Tibial nerve (tissue), 4 donors: Measurements from ENCODE around the gene TSHZ1. TPM values are rescaled to one million over a fixed set of nuclear protein-coding genes. Genes with fewer than 3 reads are reported as not detected.

Experiments used
- DNase-seq, 2 donors: peaks; one replicate each; pipeline ENCODE4 v3.0.0-alpha.2; 2019; ENCODE audit warnings: low spot score in 2 of 2
- H3K27ac ChIP-seq, 4 donors: fragments of 200-600 bp; sonication (generic) in 3 of 4; one replicate each; pipeline ENCODE4 v1.5.1; 2017 to 2019; ENCODE audit warnings: mild to moderate bottlenecking in 1 of 4
- H3K27me3 ChIP-seq, 2 donors: fragments of 200-600 bp; sonication (generic) in 1 of 2; one replicate each; pipeline versions ENCODE4 v1.5.1 to v1.6.0; 2017 to 2019
- H3K36me3 ChIP-seq, 3 donors: fragments of 200-600 bp; sonication (generic); one replicate each; pipeline ENCODE4 v1.5.1; 2018 to 2019
- H3K4me1 ChIP-seq, 4 donors: fragments of 200-600 bp; sonication (generic) in 3 of 4; one replicate each; pipeline ENCODE4 v1.5.1; 2017 to 2019
- H3K4me3 ChIP-seq, 4 donors: fragments of 200-600 bp; sonication (generic) in 3 of 4; one replicate each; pipeline ENCODE4 v1.5.1; 2017 to 2019; ENCODE audit warnings: mild to moderate bottlenecking in 1 of 4, moderate library complexity in 1 of 4
- H3K9me3 ChIP-seq, 4 donors: fragments of 200-600 bp; sonication (generic) in 3 of 4; one replicate each; pipeline ENCODE4 v1.5.1; 2017 to 2019
- CTCF ChIP-seq, 5 experiments: fragments of 200-600 bp in 3 of 5; fragments of 450-650 bp in 2 of 5; sonication (generic) in 3 of 5; IDR thresholded peaks; one replicate each; pipeline ENCODE4 v1.5.1; 2016 to 2019; ENCODE audit warnings: antibody characterized with exemption in 5 of 5, mild to moderate bottlenecking in 3 of 5, moderate library complexity in 2 of 5
- EP300 ChIP-seq, 2 donors: sonication (generic); formaldehyde crosslinking; IDR thresholded peaks; one replicate each; pipeline ENCODE4 v1.6.1; 2017; ENCODE audit warnings: antibody characterized with exemption in 2 of 2, mild to moderate bottlenecking in 1 of 2
- POLR2A ChIP-seq, 2 donors: fragments of 450-650 bp; IDR thresholded peaks; one replicate each; pipeline ENCODE4 v1.6.1; 2017; ENCODE audit warnings: antibody characterized with exemption in 2 of 2, mild to moderate bottlenecking in 2 of 2, moderate library complexity in 2 of 2
- WGBS, 2 donors: methylation state at CpG; one replicate each; pipeline ENCODE4 v1.1.5; 2018; 5-methylcytosine and 5-hydroxymethylcytosine counted together
- total RNA-seq, 4 donors: library from RNA; depleted of rRNA; stranded (reverse); fragments of >200 nt; gene quantifications; one replicate each; pipeline ENCODE4 v1.1.0, GENCODE V29; 2016

TSHZ1 gene
- total RNA-seq, 4 donors from 2014 or later: 15.6 to 23.7 (median 18.3) TPM

- no peak for DNase-seq
- TF ChIP-seq POLR2A (IDR thresholded peaks at IDR 0.05) (no peak), CTCF (IDR thresholded peaks at IDR 0.05) (no peak), EP300 (IDR thresholded peaks at IDR 0.05) (no peak)
- peaks cover 0 to 2% (median 0%) of the 10 kb centered on the region in 4 donors for H3K9me3 ChIP-seq
- H3K4me1 ChIP-seq: no peaks in the 10 kb centered on the region
- no peaks in the 10 kb centered on the region for H3K27me3 ChIP-seq
- WGBS, 2 donors: 90 to 91% methylated on average over 1 of the region's 1 CpG
- H3K4me3 ChIP-seq: no peak overlapping the region
- no peaks in the 10 kb centered on the region for H3K36me3 ChIP-seq
- H3K27ac ChIP-seq: no peak overlapping the region
Observed at GRCh38 chr18:75314606-75315005, 104.0 kb downstream of the TSHZ1 start.

- no peaks in the 10 kb centered on the region for H3K4me1 ChIP-seq
- H3K36me3 ChIP-seq: no peaks in the 10 kb centered on the region
- H3K9me3 ChIP-seq: no peaks in the 10 kb centered on the region
- H3K27ac ChIP-seq: no peak overlapping the region
- DNase-seq: no peak
- WGBS, 2 donors: 76 to 77% methylated on average over 10 of the region's 10 CpGs
- H3K4me3 ChIP-seq: no peak overlapping the region
- no peaks in the 10 kb centered on the region for H3K27me3 ChIP-seq
- TF ChIP-seq CTCF (IDR thresholded peaks at IDR 0.05) (no peak), EP300 (IDR thresholded peaks at IDR 0.05) (no peak), POLR2A (IDR thresholded peaks at IDR 0.05) (no peak)
Observed at GRCh38 chr18:75316223-75316622, 105.6 kb downstream of the TSHZ1 start.

GRCh38 chr18:75316826-75317225 is 106.2 kb downstream of the TSHZ1 start:
- 90 to 95% methylated on average over 8 of the region's 8 CpGs for WGBS, 2 donors
- H3K36me3 ChIP-seq: no peaks in the 10 kb centered on the region
- no peaks in the 10 kb centered on the region for H3K4me1 ChIP-seq
- H3K27ac ChIP-seq: no peak overlapping the region
- no peak for DNase-seq
- H3K27me3 ChIP-seq: no peaks in the 10 kb centered on the region
- TF ChIP-seq EP300 (IDR thresholded peaks at IDR 0.05) (no peak), CTCF (IDR thresholded peaks at IDR 0.05) (no peak), POLR2A (IDR thresholded peaks at IDR 0.05) (no peak)
- no peak overlapping the region for H3K4me3 ChIP-seq
- H3K9me3 ChIP-seq: no peaks in the 10 kb centered on the region

- Histone ChIP-seq H3K27ac (no peak overlapping the region), H3K9me3 (no peaks in the 10 kb centered on the region), H3K4me1 (no peaks in the 10 kb centered on the region), H3K4me3 (no peak overlapping the region), H3K36me3 (no peaks in the 10 kb centered on the region), H3K27me3 (no peaks in the 10 kb centered on the region)
- WGBS, 2 donors: 92 to 95% methylated on average over 17 of the region's 17 CpGs
- DNase-seq: no peak
- TF ChIP-seq POLR2A (IDR thresholded peaks at IDR 0.05): no peak
- no peak for TF ChIP-seq CTCF (IDR thresholded peaks at IDR 0.05)
- no peak for TF ChIP-seq EP300 (IDR thresholded peaks at IDR 0.05)
Observed at GRCh38 chr18:75317300-75317699, 106.7 kb downstream of the TSHZ1 start.

GRCh38 chr18:75317703-75318102 is 107.1 kb downstream of the TSHZ1 start:
- TF ChIP-seq CTCF (IDR thresholded peaks at IDR 0.05) (no peak), POLR2A (IDR thresholded peaks at IDR 0.05) (no peak), EP300 (IDR thresholded peaks at IDR 0.05) (no peak)
- WGBS, 2 donors: 94% methylated on average over 11 of the region's 11 CpGs
- Histone ChIP-seq H3K9me3 (no peaks in the 10 kb centered on the region), H3K4me1 (no peaks in the 10 kb centered on the region), H3K36me3 (no peaks in the 10 kb centered on the region), H3K27ac (no peak overlapping the region), H3K4me3 (no peak overlapping the region), H3K27me3 (no peaks in the 10 kb centered on the region)
- DNase-seq: no peak
